ENCODE data around the gene ITGB7.

GRCh38 chr12:53254816-53255545 lies 47.9 kb upstream of the ITGB7 start:
- TF ChIP-seq CTCF (conservative IDR thresholded peaks at IDR 0.05; ENCODE audit: low read depth, low read length) (no peak), EZH2 (IDR thresholded peaks at IDR 0.05; ENCODE audit: low read length, unreplicated experiment) (no peak)
